Neuronal stem cell (in vitro differentiated cells): Measurements from ENCODE around the gene ASXL3.
A peak's percentile ranks its signal among the peaks of the same experiment; 100 is the strongest.

Source experiments
- DNase-seq: peaks from one replicate; pipeline ENCODE4 v3.0.0-alpha.2; 2013; ENCODE audit warnings: low spot score
- H2AFZ ChIP-seq: one replicate; pipeline ENCODE4 v1.6.1; 2013; ENCODE audit warnings: mild to moderate bottlenecking, low read length, inconsistent platforms
- H2AK5ac ChIP-seq: 2 replicates; pipeline ENCODE4 v1.6.1; 2013; ENCODE audit warnings: low read depth, mild to moderate bottlenecking, inconsistent platforms, low read length, moderate library complexity, mixed read lengths
- H2BK120ac ChIP-seq: 2 replicates; pipeline ENCODE4 v1.6.1; 2013; ENCODE audit warnings: low read depth, mild to moderate bottlenecking, inconsistent platforms, low read length, moderate library complexity, mixed read lengths
- H2BK12ac ChIP-seq: one replicate; pipeline ENCODE4 v1.6.1; 2013; ENCODE audit warnings: low read length, inconsistent platforms
- H2BK15ac ChIP-seq: 2 replicates; pipeline ENCODE4 v1.6.1; 2013; ENCODE audit warnings: mild to moderate bottlenecking, low read length, inconsistent platforms, mixed read lengths
- H2BK5ac ChIP-seq: one replicate; pipeline ENCODE4 v1.6.1; 2013; ENCODE audit warnings: inconsistent platforms, mild to moderate bottlenecking, low read length, moderate library complexity
- H3K14ac ChIP-seq: one replicate; pipeline ENCODE4 v1.6.1; 2013; ENCODE audit warnings: low read length, inconsistent platforms
- H3K18ac ChIP-seq: 2 replicates; pipeline ENCODE4 v1.6.1; 2013; ENCODE audit warnings: low read length, inconsistent platforms
- H3K23ac ChIP-seq: 2 replicates; pipeline ENCODE4 v1.6.1; 2013; ENCODE audit warnings: low read depth, mild to moderate bottlenecking, mixed read lengths, low read length, inconsistent platforms; ENCODE audit not compliant: poor library complexity
- H3K27ac ChIP-seq: replicated peaks from 3 replicates; pipeline ENCODE4 v1.5.1; 2013; ENCODE audit warnings: low read length, inconsistent platforms
- H3K27me3 ChIP-seq, 3 experiments: 2 replicates each; pipeline ENCODE4 v1.6.1; 2013; ENCODE audit warnings: low read length in 3 of 3, mild to moderate bottlenecking in 2 of 3, inconsistent platforms in 1 of 3, low read depth in 1 of 3, mixed read lengths in 1 of 3, moderate library complexity in 1 of 3; ENCODE audit not compliant: control insufficient read depth in 3 of 3, insufficient read depth in 3 of 3
- H3K36me3 ChIP-seq, 2 donors: replicated peaks in 1 of 2; 2 replicates each; pipeline ENCODE4 v1.6.1; 2013; ENCODE audit warnings: low read length in 2 of 2; ENCODE audit not compliant: control insufficient read depth in 2 of 2, insufficient read depth in 2 of 2
- H3K4ac ChIP-seq: 2 replicates; pipeline ENCODE4 v1.6.1; 2013; ENCODE audit warnings: inconsistent platforms, mild to moderate bottlenecking, low read length, moderate library complexity
- H3K4me1 ChIP-seq, 2 donors: 1 replicate in 1 of 2; 2 replicates in 1 of 2; pipeline ENCODE4 v1.6.1; 2013; ENCODE audit warnings: low read length in 2 of 2, low read depth in 1 of 2; ENCODE audit not compliant: control insufficient read depth in 2 of 2, insufficient read depth in 1 of 2
- H3K4me2 ChIP-seq: one replicate; pipeline ENCODE4 v1.6.1; 2013; ENCODE audit warnings: mild to moderate bottlenecking, low read length, inconsistent platforms; ENCODE audit not compliant: insufficient read depth, poor library complexity, severe bottlenecking
- H3K4me3 ChIP-seq, 2 donors: 2 replicates each; pipeline ENCODE4 v1.5.1; 2013; ENCODE audit warnings: low read length in 2 of 2, mild to moderate bottlenecking in 2 of 2, inconsistent platforms in 1 of 2, moderate library complexity in 1 of 2
- H3K79me1 ChIP-seq: one replicate; pipeline ENCODE4 v1.6.1; 2013; ENCODE audit warnings: low read depth, mild to moderate bottlenecking, inconsistent platforms, low read length, moderate library complexity
- H3K9ac ChIP-seq: one replicate; pipeline ENCODE4 v1.6.1; 2013; ENCODE audit warnings: mild to moderate bottlenecking, low read depth, low read length, inconsistent platforms; ENCODE audit not compliant: poor library complexity
- H3K9me3 ChIP-seq, 2 donors: replicated peaks in 1 of 2; 2 replicates each; pipeline versions ENCODE3 to v1.6.1; 2013; ENCODE audit warnings: low read length in 2 of 2, mild to moderate bottlenecking in 2 of 2, inconsistent platforms in 1 of 2, low read depth in 1 of 2, mixed read lengths in 1 of 2, moderate library complexity in 1 of 2; ENCODE audit not compliant: control insufficient read depth in 2 of 2, insufficient read depth in 1 of 2
- H4K8ac ChIP-seq: one replicate; pipeline ENCODE4 v1.6.1; 2013; ENCODE audit warnings: low read depth, mild to moderate bottlenecking, inconsistent platforms, low read length, moderate library complexity
- H4K91ac ChIP-seq: one replicate; pipeline ENCODE4 v1.6.1; 2013; ENCODE audit warnings: low read length, low read depth, mild to moderate bottlenecking, inconsistent platforms; ENCODE audit not compliant: poor library complexity
- WGBS, 2 donors: extraction: QIAGEN DNeasy Blood & Tissue Kit; methylation state at CpG; one replicate each; pipeline ENCODE4 v1.1.7; 2013; ENCODE audit warnings: missing lambda C conversion rate in 2 of 2, mixed read lengths in 1 of 2; ENCODE audit not compliant: insufficient read length in 2 of 2, insufficient replicate concordance in 1 of 2; ENCODE audit errors: extremely low coverage in 2 of 2; 5-methylcytosine and 5-hydroxymethylcytosine counted together

Gene ASXL3

GRCh38 chr18:33583901-33584300, 5.9 kb downstream of the ASXL3 start:
- Histone ChIP-seq H3K23ac (no peak overlapping the region), H2AFZ (no peak overlapping the region), H3K4ac (no peak overlapping the region), H3K4me2 (no peak overlapping the region), H3K9ac (no peak overlapping the region), H3K27ac (no peak overlapping the region), H3K4me1 (peaks cover 9 to 37% of the 10 kb centered on the region in 2 donors), H3K36me3 (no peaks in the 10 kb centered on the region), H2AK5ac (no peak overlapping the region), H3K14ac (no peak overlapping the region), H3K79me1 (peaks cover 2% of the 10 kb centered on the region), H4K8ac (no peak overlapping the region), H2BK120ac (no peak overlapping the region), H3K4me3 (no peak overlapping the region), H3K27me3 (no peaks in the 10 kb centered on the region), H4K91ac (no peak overlapping the region), H3K18ac (no peak overlapping the region), H2BK15ac (no peak overlapping the region), H2BK12ac (no peak overlapping the region), H2BK5ac (no peak overlapping the region), H3K9me3 (peaks cover 0 to 20% of the 10 kb centered on the region in 2 donors)
- WGBS, 2 donors = no CpG with 5 or more reads among the region's 1 CpG
- DNase-seq = no peak

GRCh38 chr18:33584548-33585430, 6.8 kb downstream of the ASXL3 start:
- H3K4ac ChIP-seq = no peak overlapping the region

GRCh38 chr18:33585431-33585775, 7.4 kb downstream of the ASXL3 start:
- Histone ChIP-seq H2BK15ac (no peak overlapping the region), H2BK5ac (no peak overlapping the region), H3K14ac (no peak overlapping the region), H3K36me3 (no peaks in the 10 kb centered on the region), H2AFZ (peak overlapping the region; percentile 9), H2AK5ac (no peak overlapping the region), H3K9me3 (peaks cover 0 to 20% of the 10 kb centered on the region in 2 donors), H4K91ac (no peak overlapping the region), H3K4me3 (peak overlapping the region in 1 of 2 donors; percentile 0), H3K9ac (no peak overlapping the region), H2BK120ac (no peak overlapping the region), H3K27ac (no peak overlapping the region), H3K4ac (no peak overlapping the region), H3K4me2 (no peak overlapping the region), H3K4me1 (peaks cover 4 to 32% of the 10 kb centered on the region in 2 donors), H4K8ac (no peak overlapping the region), H2BK12ac (no peak overlapping the region), H3K23ac (no peak overlapping the region), H3K27me3 (no peaks in the 10 kb centered on the region), H3K79me1 (no peaks in the 10 kb centered on the region), H3K18ac (no peak overlapping the region)
- DNase-seq = no peak
- WGBS, 2 donors = no CpG with 5 or more reads among the region's 3 CpGs

More at GRCh38 chr18:33584548-33585430, 6.8 kb downstream of the ASXL3 start:
- Histone ChIP-seq H3K36me3 (no peaks in the 10 kb centered on the region), H2BK5ac (no peak overlapping the region), H3K79me1 (no peaks in the 10 kb centered on the region), H2AFZ (peak overlapping the region; percentile 9), H3K9ac (no peak overlapping the region), H3K9me3 (peaks cover 0 to 20% of the 10 kb centered on the region in 2 donors), H3K4me1 (peaks cover 4 to 36% of the 10 kb centered on the region in 2 donors), H3K4me2 (no peak overlapping the region), H3K18ac (no peak overlapping the region), H3K23ac (no peak overlapping the region), H3K27ac (no peak overlapping the region), H4K8ac (no peak overlapping the region), H4K91ac (no peak overlapping the region), H3K27me3 (no peaks in the 10 kb centered on the region), H3K4me3 (peak overlapping the region in 1 of 2 donors; percentile 0), H3K14ac (no peak overlapping the region), H2AK5ac (no peak overlapping the region), H2BK15ac (no peak overlapping the region), H2BK12ac (no peak overlapping the region), H2BK120ac (no peak overlapping the region)
- no CpG with 5 or more reads among the region's 3 CpGs for WGBS, 2 donors
- peak; percentile 44 for DNase-seq

- Histone ChIP-seq H2AFZ (no peak overlapping the region), H3K4me3 (no peak overlapping the region)
- no CpG with 5 or more reads among the region's 2 CpGs for WGBS, 2 donors
These were observed 10.3 kb downstream of the ASXL3 start for GRCh38 chr18:33588361-33588760.

More at GRCh38 chr18:33588361-33588760, 10.3 kb downstream of the ASXL3 start:
- no peak overlapping the region for H3K23ac ChIP-seq
- H3K27ac ChIP-seq = no peak overlapping the region
- H3K4ac ChIP-seq = no peak overlapping the region
- peaks cover 5 to 17% of the 10 kb centered on the region in 2 donors for H3K4me1 ChIP-seq
- no peaks in the 10 kb centered on the region for H3K36me3 ChIP-seq
- no peaks in the 10 kb centered on the region for H3K79me1 ChIP-seq
- no peak overlapping the region for H4K8ac ChIP-seq
- H2BK15ac ChIP-seq = no peak overlapping the region
- H2BK120ac ChIP-seq = no peak overlapping the region
- H3K14ac ChIP-seq = no peak overlapping the region
- no peak overlapping the region for H4K91ac ChIP-seq
- no peak overlapping the region for H3K4me2 ChIP-seq
- H3K18ac ChIP-seq = no peak overlapping the region
- DNase-seq = no peak
- no peak overlapping the region for H2BK5ac ChIP-seq
- H2BK12ac ChIP-seq = no peak overlapping the region
- H3K27me3 ChIP-seq = no peaks in the 10 kb centered on the region
- H2AK5ac ChIP-seq = no peak overlapping the region
- H3K9ac ChIP-seq = no peak overlapping the region
- peaks cover 0 to 20% of the 10 kb centered on the region in 2 donors for H3K9me3 ChIP-seq
